Activated naive CD8-positive, alpha-beta T cell treated with anti-CD3 and anti-CD28 coated beads, Interleukin-2, amount 50 U/mL, for 24 hours (primary cell): ENCODE measurements around the gene C9orf153.

Experiments used
- ATAC-seq: fragments of 150-1000 bp; cut with Tn5 transposase; one replicate; pipeline ENCODE4 v1.10.0; 2021
- DNase-seq: peaks from one replicate; pipeline ENCODE4 v3.0.0; 2021
- H3K27ac Mint-ChIP-seq: one replicate; pipeline ENCODE4 v1.8.0; 2021; ENCODE audit warnings: mild to moderate bottlenecking, mixed read lengths
- H3K27me3 Mint-ChIP-seq: one replicate; pipeline ENCODE4 v1.8.0; 2021; ENCODE audit warnings: mixed read lengths
- H3K36me3 Mint-ChIP-seq: one replicate; pipeline ENCODE4 v1.8.0; 2021; ENCODE audit warnings: low read depth, mixed read lengths
- H3K4me1 Mint-ChIP-seq: one replicate; pipeline ENCODE4 v1.8.0; 2021; ENCODE audit warnings: mixed read lengths
- H3K4me3 Mint-ChIP-seq: one replicate; pipeline ENCODE4 v1.8.0; 2021; ENCODE audit warnings: mild to moderate bottlenecking, moderate library complexity, mixed read lengths
- H3K9me3 Mint-ChIP-seq: one replicate; pipeline ENCODE4 v1.8.0; 2021; ENCODE audit warnings: mixed read lengths

C9orf153 gene

GRCh38 chr9:86187121-86187520 lies 72.3 kb downstream of the C9orf153 start:
- DNase-seq (no peak), ATAC-seq (no peak)
- H3K27ac Mint-ChIP-seq, result no peak overlapping the region
- peaks cover 6% of the 10 kb centered on the region for H3K27me3 Mint-ChIP-seq
- no peak overlapping the region for H3K4me3 Mint-ChIP-seq
- H3K9me3 Mint-ChIP-seq, result peaks cover 6% of the 10 kb centered on the region
- no peaks in the 10 kb centered on the region for H3K36me3 Mint-ChIP-seq
- no peaks in the 10 kb centered on the region for H3K4me1 Mint-ChIP-seq

GRCh38 chr9:86186696-86187095 lies 72.8 kb downstream of the C9orf153 start:
- Mint-ChIP-seq H3K36me3 (no peaks in the 10 kb centered on the region), H3K4me1 (no peaks in the 10 kb centered on the region), H3K4me3 (no peak overlapping the region)

GRCh38 chr9:86185872-86186271 lies 73.6 kb downstream of the C9orf153 start:
- H3K4me3 Mint-ChIP-seq, result no peak overlapping the region
- ATAC-seq (no peak), DNase-seq (no peak)
- no peak overlapping the region for H3K27ac Mint-ChIP-seq
- H3K36me3 Mint-ChIP-seq, result no peaks in the 10 kb centered on the region
- H3K4me1 Mint-ChIP-seq, result no peaks in the 10 kb centered on the region
- H3K27me3 Mint-ChIP-seq, result peaks cover 6% of the 10 kb centered on the region
- H3K9me3 Mint-ChIP-seq, result peaks cover 6% of the 10 kb centered on the region

More at GRCh38 chr9:86186696-86187095, 72.8 kb downstream of the C9orf153 start:
- DNase-seq, result no peak
- Mint-ChIP-seq H3K27ac (no peak overlapping the region), H3K27me3 (peaks cover 6% of the 10 kb centered on the region), H3K9me3 (peaks cover 6% of the 10 kb centered on the region)
- ATAC-seq, result no peak

GRCh38 chr9:86184138-86184524 lies 75.3 kb downstream of the C9orf153 start:
- Mint-ChIP-seq H3K27ac (no peak overlapping the region), H3K4me3 (no peak overlapping the region)
- no peak for DNase-seq

GRCh38 chr9:86183229-86184137 lies 76.0 kb downstream of the C9orf153 start:
- Mint-ChIP-seq H3K9me3 (peaks cover 6% of the 10 kb centered on the region), H3K4me1 (no peaks in the 10 kb centered on the region), H3K27me3 (peaks cover 6% of the 10 kb centered on the region), H3K4me3 (no peak overlapping the region), H3K36me3 (no peaks in the 10 kb centered on the region), H3K27ac (no peak overlapping the region)
- no peak for ATAC-seq
- DNase-seq, result no peak

More at GRCh38 chr9:86184138-86184524, 75.3 kb downstream of the C9orf153 start:
- Mint-ChIP-seq H3K9me3 (peaks cover 6% of the 10 kb centered on the region), H3K4me1 (no peaks in the 10 kb centered on the region), H3K36me3 (no peaks in the 10 kb centered on the region), H3K27me3 (peaks cover 6% of the 10 kb centered on the region)
- no peak for ATAC-seq

- no peak for DNase-seq
- Mint-ChIP-seq H3K9me3 (no peaks in the 10 kb centered on the region), H3K27ac (no peak overlapping the region), H3K36me3 (no peaks in the 10 kb centered on the region), H3K27me3 (peaks cover 6% of the 10 kb centered on the region), H3K4me1 (no peaks in the 10 kb centered on the region), H3K4me3 (no peak overlapping the region)
- no peak for ATAC-seq
Observed at GRCh38 chr9:86181379-86182315, 77.8 kb downstream of the C9orf153 start.

- Mint-ChIP-seq H3K27ac (no peak overlapping the region), H3K4me1 (no peaks in the 10 kb centered on the region)
Observed at GRCh38 chr9:86178503-86178902, 81.0 kb downstream of the C9orf153 start.

GRCh38 chr9:86177995-86178394 lies 81.5 kb downstream of the C9orf153 start:
- H3K27ac Mint-ChIP-seq, result no peak overlapping the region
- H3K27me3 Mint-ChIP-seq, result peaks cover 5% of the 10 kb centered on the region
- H3K9me3 Mint-ChIP-seq, result no peaks in the 10 kb centered on the region
- H3K4me3 Mint-ChIP-seq, result no peak overlapping the region
- H3K36me3 Mint-ChIP-seq, result no peaks in the 10 kb centered on the region
- DNase-seq (no peak), ATAC-seq (no peak)
- H3K4me1 Mint-ChIP-seq, result no peaks in the 10 kb centered on the region

More at GRCh38 chr9:86178503-86178902, 81.0 kb downstream of the C9orf153 start:
- no peak for DNase-seq
- no peaks in the 10 kb centered on the region for H3K9me3 Mint-ChIP-seq
- ATAC-seq, result no peak
- H3K36me3 Mint-ChIP-seq, result no peaks in the 10 kb centered on the region
- H3K27me3 Mint-ChIP-seq, result peaks cover 5% of the 10 kb centered on the region
- H3K4me3 Mint-ChIP-seq, result no peak overlapping the region

- no peak overlapping the region for H3K4me3 Mint-ChIP-seq
- peaks cover 5% of the 10 kb centered on the region for H3K27me3 Mint-ChIP-seq
- no peaks in the 10 kb centered on the region for H3K36me3 Mint-ChIP-seq
- ATAC-seq (no peak), DNase-seq (no peak)
- no peaks in the 10 kb centered on the region for H3K4me1 Mint-ChIP-seq
- H3K27ac Mint-ChIP-seq, result no peak overlapping the region
- no peaks in the 10 kb centered on the region for H3K9me3 Mint-ChIP-seq
Observed at GRCh38 chr9:86176468-86176867, 83.0 kb downstream of the C9orf153 start.

- H3K27ac Mint-ChIP-seq, result no peak overlapping the region
- H3K4me3 Mint-ChIP-seq, result no peak overlapping the region
- ATAC-seq, result no peak
Observed at GRCh38 chr9:86175743-86176456, 83.6 kb downstream of the C9orf153 start.

GRCh38 chr9:86175223-86175622 lies 84.2 kb downstream of the C9orf153 start:
- Mint-ChIP-seq H3K9me3 (no peaks in the 10 kb centered on the region), H3K4me1 (no peaks in the 10 kb centered on the region), H3K27ac (no peak overlapping the region), H3K36me3 (no peaks in the 10 kb centered on the region), H3K4me3 (no peak overlapping the region), H3K27me3 (peaks cover 5% of the 10 kb centered on the region)
- DNase-seq (no peak), ATAC-seq (no peak)

More at GRCh38 chr9:86175743-86176456, 83.6 kb downstream of the C9orf153 start:
- H3K36me3 Mint-ChIP-seq, result no peaks in the 10 kb centered on the region
- no peaks in the 10 kb centered on the region for H3K4me1 Mint-ChIP-seq
- H3K9me3 Mint-ChIP-seq, result no peaks in the 10 kb centered on the region
- DNase-seq, result no peak
- peaks cover 5% of the 10 kb centered on the region for H3K27me3 Mint-ChIP-seq
